Measurements from ENCODE around the gene MPZL1. TPM values are rescaled to one million over a fixed set of nuclear protein-coding genes. Genes with fewer than 3 reads are reported as not detected.
"Not testable (repeated sequence)": the region's sequence is repeated elsewhere in the genome, so short reads cannot be mapped to it uniquely, and the experiment has no call there.

MPZL1 gene
- total and polyA plus RNA-seq, 2 donors (not counting 1 experiment from before 2014, with no cell fraction given), result 81.4 to 158 TPM

GRCh38 chr1:167825419-167826079, 103.8 kb downstream of the MPZL1 start:
- Histone ChIP-seq H3K4me3 (replicated peaks in 1 of 4; ENCODE audit: control extremely low read depth in 1 of 4, insufficient read depth in 1 of 4, low read depth in 3 of 4, low read length in 4 of 4) (no peak overlapping the region), H3K4me2 (ENCODE audit: extremely low read depth, insufficient read depth, low read length) (no peak overlapping the region), H2AFZ (ENCODE audit: low read length) (no peak overlapping the region), H3K9me3 (ENCODE audit: control insufficient read depth, insufficient read depth, low read depth, low read length) (no peaks in the 10 kb centered on the region), H4K20me1 (ENCODE audit: control insufficient read depth, extremely low read depth, insufficient read depth, low read length) (no peaks in the 10 kb centered on the region), H3K4me1 (ENCODE audit: control insufficient read depth, extremely low read depth, insufficient read depth, low read length) (no peaks in the 10 kb centered on the region), H3K79me2 (ENCODE audit: control insufficient read depth, insufficient read depth, low read length) (no peaks in the 10 kb centered on the region), H3K27me3 (ENCODE audit: control insufficient read depth, insufficient read depth, low read length) (no peaks in the 10 kb centered on the region), H3K9ac (ENCODE audit: insufficient read depth, low read length) (no peak overlapping the region), H3K36me3 (ENCODE audit: control insufficient read depth, insufficient read depth, low read length) (no peaks in the 10 kb centered on the region), H3K27ac (ENCODE audit: insufficient read depth, low read length) (no peak overlapping the region)
- TF ChIP-seq CTCF (conservative IDR thresholded peaks at IDR 0.05 in 1 of 2, IDR thresholded peaks at IDR 0.05 in 1 of 2; ENCODE audit: low read depth in 1 of 2, low read length in 2 of 2) (no peak), EZH2 (IDR thresholded peaks at IDR 0.05; ENCODE audit: low read length, missing control alignments) (no peak)
- DNase-seq (ENCODE audit: low read depth in 2 of 2), result no peak

- Histone ChIP-seq H3K9me3 (ENCODE audit: control insufficient read depth, insufficient read depth, low read depth, low read length) (no peaks in the 10 kb centered on the region), H3K4me2 (ENCODE audit: extremely low read depth, insufficient read depth, low read length) (no peak overlapping the region), H3K4me3 (replicated peaks in 1 of 4; ENCODE audit: control extremely low read depth in 1 of 4, insufficient read depth in 1 of 4, low read depth in 3 of 4, low read length in 4 of 4) (no peak overlapping the region), H3K4me1 (ENCODE audit: control insufficient read depth, extremely low read depth, insufficient read depth, low read length) (no peaks in the 10 kb centered on the region), H3K27ac (ENCODE audit: insufficient read depth, low read length) (no peak overlapping the region), H3K79me2 (ENCODE audit: control insufficient read depth, insufficient read depth, low read length) (no peaks in the 10 kb centered on the region), H4K20me1 (ENCODE audit: control insufficient read depth, extremely low read depth, insufficient read depth, low read length) (no peaks in the 10 kb centered on the region), H2AFZ (ENCODE audit: low read length) (no peak overlapping the region), H3K36me3 (ENCODE audit: control insufficient read depth, insufficient read depth, low read length) (no peaks in the 10 kb centered on the region), H3K9ac (ENCODE audit: insufficient read depth, low read length) (no peak overlapping the region), H3K27me3 (ENCODE audit: control insufficient read depth, insufficient read depth, low read length) (no peaks in the 10 kb centered on the region)
- DNase-seq (ENCODE audit: low read depth in 2 of 2), result no peak
- TF ChIP-seq EZH2 (IDR thresholded peaks at IDR 0.05; ENCODE audit: low read length, missing control alignments), result no peak
- TF ChIP-seq CTCF (conservative IDR thresholded peaks at IDR 0.05 in 1 of 2, IDR thresholded peaks at IDR 0.05 in 1 of 2; ENCODE audit: low read depth in 1 of 2, low read length in 2 of 2), result no peak
These were observed 104.3 kb downstream of the MPZL1 start for GRCh38 chr1:167826127-167826526.

GRCh38 chr1:167829868-167830267, 108.1 kb downstream of the MPZL1 start:
- Histone ChIP-seq H4K20me1 (ENCODE audit: control insufficient read depth, extremely low read depth, insufficient read depth, low read length) (no peaks in the 10 kb centered on the region), H3K4me3 (replicated peaks in 1 of 4; ENCODE audit: control extremely low read depth in 1 of 4, insufficient read depth in 1 of 4, low read depth in 3 of 4, low read length in 4 of 4) (no peak overlapping the region), H3K36me3 (ENCODE audit: control insufficient read depth, insufficient read depth, low read length) (no peaks in the 10 kb centered on the region), H3K27ac (ENCODE audit: insufficient read depth, low read length) (no peak overlapping the region), H3K9me3 (ENCODE audit: control insufficient read depth, insufficient read depth, low read depth, low read length) (no peaks in the 10 kb centered on the region), H3K79me2 (ENCODE audit: control insufficient read depth, insufficient read depth, low read length) (no peaks in the 10 kb centered on the region), H3K4me1 (ENCODE audit: control insufficient read depth, extremely low read depth, insufficient read depth, low read length) (no peaks in the 10 kb centered on the region), H3K9ac (ENCODE audit: insufficient read depth, low read length) (no peak overlapping the region), H3K4me2 (ENCODE audit: extremely low read depth, insufficient read depth, low read length) (no peak overlapping the region), H2AFZ (ENCODE audit: low read length) (no peak overlapping the region), H3K27me3 (ENCODE audit: control insufficient read depth, insufficient read depth, low read length) (no peaks in the 10 kb centered on the region)
- TF ChIP-seq CTCF (conservative IDR thresholded peaks at IDR 0.05 in 1 of 2, IDR thresholded peaks at IDR 0.05 in 1 of 2; ENCODE audit: low read depth in 1 of 2, low read length in 2 of 2) (no peak), EZH2 (IDR thresholded peaks at IDR 0.05; ENCODE audit: low read length, missing control alignments) (no peak)
- peak in 1 of 2 donors; percentile 31 for DNase-seq (ENCODE audit: low read depth in 2 of 2)

DNA sequence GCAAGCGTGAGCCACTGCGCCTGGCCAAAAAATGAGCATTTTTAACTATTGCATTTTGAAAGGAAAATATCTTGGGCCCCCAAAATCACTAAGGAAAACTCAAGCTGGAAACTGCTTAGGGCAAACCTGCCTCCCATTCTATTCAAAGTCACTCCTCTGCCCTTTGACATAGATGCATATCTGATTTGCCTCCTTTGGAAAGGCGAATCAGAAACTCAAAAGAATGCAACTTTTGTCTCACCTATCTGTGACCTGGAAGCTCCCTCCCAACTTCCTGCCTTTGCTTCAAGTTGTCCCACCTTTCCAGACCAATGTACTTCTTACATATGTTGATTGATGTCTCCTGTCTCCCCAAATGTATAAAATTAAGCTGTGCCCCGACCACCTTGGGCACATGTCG, 108.9 kb downstream of the MPZL1 start:
- not testable (repeated sequence) for H3K79me2 ChIP-seq (ENCODE audit: control insufficient read depth, insufficient read depth, low read length); H3K4me2 ChIP-seq (ENCODE audit: extremely low read depth, insufficient read depth, low read length); DNase-seq (ENCODE audit: low read depth in 2 of 2); H3K9ac ChIP-seq (ENCODE audit: insufficient read depth, low read length); H3K36me3 ChIP-seq (ENCODE audit: control insufficient read depth, insufficient read depth, low read length); H3K27ac ChIP-seq (ENCODE audit: insufficient read depth, low read length); H3K4me1 ChIP-seq (ENCODE audit: control insufficient read depth, extremely low read depth, insufficient read depth, low read length); H3K9me3 ChIP-seq (ENCODE audit: control insufficient read depth, insufficient read depth, low read depth, low read length); H2AFZ ChIP-seq (ENCODE audit: low read length); H3K27me3 ChIP-seq (ENCODE audit: control insufficient read depth, insufficient read depth, low read length); H4K20me1 ChIP-seq (ENCODE audit: control insufficient read depth, extremely low read depth, insufficient read depth, low read length); H3K4me3 ChIP-seq (replicated peaks in 1 of 4; ENCODE audit: control extremely low read depth in 1 of 4, insufficient read depth in 1 of 4, low read depth in 3 of 4, low read length in 4 of 4)
